Stimulated activated CD4-positive, alpha-beta T cell treated with anti-CD3 and anti-CD28 coated beads, Interleukin-12 subunit alpha, Interleukin-12 subunit beta, amount 100 ng/mL, for 24 hours (primary cell): ENCODE data around the gene GOLGB1.

Experiments used
- DNase-seq, 2 experiments: peaks; one replicate each; pipeline ENCODE4 v3.0.0-alpha.2; 2020; ENCODE audit warnings: low read depth in 2 of 2

GOLGB1 gene

GRCh38 chr3:121740896-121741295, 8.6 kb downstream of the GOLGB1 start:
- DNase-seq: no peak

DNA sequence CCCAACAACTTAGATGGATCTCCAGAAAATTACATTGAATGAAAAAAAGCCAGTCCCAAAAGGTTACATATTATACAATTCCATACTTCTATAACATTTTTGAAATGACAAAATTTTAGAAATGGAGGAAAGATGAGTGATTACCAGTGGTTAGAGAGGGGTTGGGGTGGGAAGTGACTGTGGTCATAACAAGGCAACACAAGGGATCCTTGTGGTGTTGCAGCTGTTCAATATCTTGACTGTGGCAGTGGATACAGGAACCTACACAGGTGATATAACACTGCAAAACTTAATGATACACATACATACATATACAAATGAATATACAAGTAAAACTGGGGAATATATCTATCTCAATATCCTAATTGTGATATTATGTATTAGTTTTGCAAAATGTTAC, 9.6 kb downstream of the GOLGB1 start:
- DNase-seq: no peak

DNA sequence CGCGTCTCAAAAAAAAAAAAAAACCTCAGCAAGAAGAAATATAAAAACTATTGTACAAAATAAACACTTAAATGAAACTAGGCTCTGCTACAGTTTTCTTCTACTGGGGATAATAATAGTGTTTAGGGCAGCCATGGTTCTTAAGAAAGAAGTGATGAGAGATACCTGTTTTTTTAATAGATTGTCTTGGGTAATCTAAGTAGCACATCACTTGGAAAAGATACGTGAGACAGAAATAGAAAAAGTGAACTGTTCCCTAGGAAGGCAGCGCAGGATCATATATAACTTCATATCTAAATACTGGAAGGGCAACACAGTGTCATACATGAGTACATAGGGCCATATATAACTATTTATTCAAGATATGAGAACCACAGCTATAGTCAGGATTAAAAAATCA, 11.9 kb downstream of the GOLGB1 start:
- no peak for DNase-seq

GRCh38 chr3:121736112-121736511, 13.4 kb downstream of the GOLGB1 start:
- no peak for DNase-seq

GRCh38 chr3:121735047-121735696, 14.4 kb downstream of the GOLGB1 start:
- no peak for DNase-seq

DNA sequence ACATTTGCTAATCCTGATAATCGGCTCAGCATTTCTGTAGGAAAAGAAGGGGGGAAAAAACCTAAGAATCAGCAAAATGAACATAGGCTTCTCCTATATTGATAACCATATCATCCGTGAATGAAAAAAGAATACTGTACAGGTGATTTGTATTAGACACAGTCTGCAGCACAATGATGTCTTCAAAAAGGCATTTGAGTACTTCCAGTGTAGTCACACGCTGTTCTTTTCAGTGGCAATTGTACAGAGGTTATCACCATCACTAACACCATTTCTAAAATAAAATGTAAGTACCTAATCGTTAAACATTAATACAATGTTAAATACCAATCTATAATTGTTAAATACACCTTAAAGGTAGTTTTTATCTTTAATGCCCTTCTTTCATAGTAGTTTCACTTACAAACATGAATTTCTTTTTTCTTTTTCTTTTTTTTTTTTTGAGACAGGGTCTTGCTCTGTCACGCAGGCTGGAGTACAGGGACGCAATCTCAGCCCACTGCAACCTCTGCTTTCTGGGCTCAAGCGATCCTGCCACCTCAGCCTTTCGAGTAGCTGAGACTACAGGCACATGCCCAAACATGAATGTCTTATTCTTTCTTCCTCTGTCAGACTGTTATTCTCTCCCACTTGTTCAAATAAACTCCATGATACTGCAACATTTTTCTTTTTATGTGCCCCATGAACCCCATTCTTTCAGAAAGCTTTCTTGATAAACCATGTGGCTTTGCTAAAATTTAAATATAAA, 18.4 kb downstream of the GOLGB1 start:
- no peak for DNase-seq

DNA sequence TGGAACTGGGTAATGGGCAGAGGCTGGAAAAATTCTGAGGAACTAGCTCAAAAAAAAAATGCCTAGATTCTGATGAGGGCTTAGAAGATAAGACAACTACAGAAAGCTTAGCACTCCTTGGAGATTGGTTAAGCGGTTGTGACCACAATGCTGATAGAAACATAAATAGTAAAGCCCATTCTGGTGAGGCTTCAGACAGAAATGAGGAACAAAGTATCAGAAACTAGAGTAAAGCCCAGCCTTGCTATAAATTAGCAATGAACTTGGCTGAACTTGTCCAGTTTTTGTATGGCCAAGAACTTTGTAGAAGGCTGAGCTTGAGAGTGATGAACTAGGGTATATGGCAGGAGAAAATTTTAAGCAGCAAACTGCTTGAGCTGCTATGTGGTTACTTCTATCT, 25.4 kb downstream of the GOLGB1 start:
- DNase-seq: no peak

DNA sequence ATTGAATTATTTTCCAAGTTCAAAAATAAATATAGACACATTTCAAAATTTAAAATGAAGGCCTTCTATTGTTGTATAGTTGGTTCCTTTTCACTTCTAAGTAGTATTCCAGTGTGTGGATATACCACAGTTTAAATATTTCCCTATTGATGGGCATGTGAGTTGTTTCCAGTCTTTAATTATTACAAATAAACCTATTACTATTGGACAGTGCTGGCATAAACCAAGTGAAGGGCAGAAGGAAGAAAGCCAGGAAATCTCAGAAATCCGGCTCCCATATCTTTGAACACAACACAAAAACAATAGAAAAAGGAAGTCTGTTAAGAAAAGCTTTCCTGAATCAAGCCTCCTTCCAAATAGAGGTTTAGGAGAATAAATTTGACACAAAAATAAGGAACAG, 26.1 kb downstream of the GOLGB1 start:
- DNase-seq: no peak

GRCh38 chr3:121722411-121722810, 27.1 kb downstream of the GOLGB1 start:
- no peak for DNase-seq

GRCh38 chr3:121720163-121720562, 29.4 kb downstream of the GOLGB1 start:
- no peak for DNase-seq

- DNase-seq: no peak
These were observed 30.1 kb downstream of the GOLGB1 start for GRCh38 chr3:121719423-121719822.

- no peak for DNase-seq
These were observed 31.2 kb downstream of the GOLGB1 start for GRCh38 chr3:121718205-121718846.

GRCh38 chr3:121710347-121710746, 39.2 kb downstream of the GOLGB1 start:
- DNase-seq: no peak

DNA sequence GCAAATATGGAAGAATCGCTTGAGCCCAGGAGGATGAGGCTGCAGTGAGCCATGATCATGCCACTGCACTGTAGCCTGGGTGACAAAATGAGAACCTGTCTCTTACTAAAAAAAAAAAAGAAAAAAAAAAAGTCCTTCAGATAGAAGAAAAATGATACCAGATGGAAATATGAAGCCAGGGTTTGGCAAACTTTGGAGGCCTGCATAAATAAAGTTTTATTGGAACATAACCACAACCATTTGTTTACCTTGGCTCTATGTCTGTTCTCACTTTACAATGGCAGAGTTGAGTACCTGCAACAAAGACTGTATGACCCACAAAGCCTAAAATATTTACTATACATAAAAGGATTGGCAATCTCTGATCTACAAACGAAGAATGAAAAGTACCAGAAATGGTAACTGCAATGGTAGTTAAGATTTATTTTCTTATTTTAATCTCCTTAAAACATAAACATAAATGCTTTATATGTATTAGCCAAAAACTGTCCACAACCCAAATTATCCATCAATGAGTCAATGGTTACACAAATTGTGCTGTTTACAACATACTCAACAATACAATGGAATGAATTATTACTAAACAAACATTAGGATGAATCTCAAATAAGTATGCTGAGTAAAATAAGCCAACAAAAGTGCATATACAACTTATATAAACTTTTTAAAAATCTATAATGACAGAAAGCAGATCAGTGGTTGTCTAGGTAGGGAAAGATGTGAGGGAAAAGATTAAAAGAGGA, 41.8 kb downstream of the GOLGB1 start:
- DNase-seq: no peak

GRCh38 chr3:121705541-121705940, 44.0 kb downstream of the GOLGB1 start:
- DNase-seq: no peak

GRCh38 chr3:121703973-121704372, 45.6 kb downstream of the GOLGB1 start:
- DNase-seq: no peak

- DNase-seq: no peak
These were observed 50.6 kb downstream of the GOLGB1 start for GRCh38 chr3:121698901-121699300.

DNA sequence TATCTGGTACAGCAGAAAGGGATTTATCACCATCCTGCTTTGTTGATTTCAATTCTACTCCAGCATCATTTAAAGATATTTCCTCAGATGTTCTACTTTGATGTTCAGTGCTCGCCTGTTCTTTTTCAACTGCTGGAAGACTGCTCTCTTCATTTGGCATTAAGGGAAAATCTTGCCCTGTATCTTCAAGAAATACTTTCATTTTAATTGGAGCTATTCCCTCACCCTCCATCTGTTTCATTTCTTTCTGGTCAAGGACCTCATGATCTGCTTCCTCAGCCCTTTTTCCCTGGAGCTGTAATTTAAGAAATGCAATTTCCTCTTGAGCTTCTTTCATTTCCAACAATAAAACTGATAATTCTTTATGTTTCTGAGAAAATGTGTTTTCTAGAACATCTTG, 51.1 kb downstream of the GOLGB1 start:
- no peak for DNase-seq

- DNase-seq: no peak
These were observed 53.4 kb downstream of the GOLGB1 start for GRCh38 chr3:121696186-121696585.

GRCh38 chr3:121692010-121692699, 57.4 kb downstream of the GOLGB1 start:
- DNase-seq: no peak

DNA sequence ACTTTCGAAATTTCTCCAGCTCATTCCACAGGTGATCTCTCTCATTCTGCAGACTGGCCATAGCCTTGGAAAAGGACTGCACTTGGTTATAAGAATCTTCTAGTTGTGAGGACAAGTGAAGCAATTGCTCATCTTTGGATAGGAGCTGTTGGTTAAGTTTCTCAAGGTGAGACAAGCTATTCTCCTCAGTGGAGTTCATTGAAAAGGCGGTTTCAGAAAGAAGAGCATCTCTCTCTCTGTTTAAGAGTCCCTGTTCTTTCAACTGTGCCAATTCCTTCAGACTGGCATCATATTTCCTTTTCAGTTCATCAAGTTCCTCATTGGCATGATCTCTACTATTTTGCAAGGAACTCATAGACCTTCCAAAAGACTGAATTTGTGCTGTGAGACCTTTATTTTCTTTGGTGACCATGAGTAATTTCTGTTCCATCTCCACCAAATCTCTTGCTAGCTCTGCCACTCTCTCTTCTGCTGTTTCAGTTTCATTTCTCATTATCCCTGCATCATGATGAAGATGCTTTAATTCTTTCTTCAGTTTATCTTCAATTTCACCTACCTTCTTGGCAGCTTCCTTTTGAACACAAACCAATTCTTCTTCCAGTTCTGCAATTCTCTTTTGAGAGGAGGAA, 58.6 kb downstream of the GOLGB1 start:
- DNase-seq: no peak
